DND-41 (cell line): ENCODE measurements around the gene ADCK1.

Experiments
- EZH2 ChIP-seq: IDR thresholded peaks from 3 replicates; pipeline ENCODE4 v1.6.1; 2012; ENCODE audit warnings: borderline replicate concordance, low read depth, mild to moderate bottlenecking, moderate library complexity, low read length, inconsistent platforms; ENCODE audit not compliant: severe bottlenecking
- TF ChIP-seq, protein P1 (sequence below): IDR thresholded peaks from 2 replicates; pipeline ENCODE4 v1.5.1; 2012; ENCODE audit warnings: borderline replicate concordance, low read length, moderate library complexity, mild to moderate bottlenecking; ENCODE audit not compliant: poor library complexity, severe bottlenecking; ENCODE audit errors: extremely low read depth

DNA sequence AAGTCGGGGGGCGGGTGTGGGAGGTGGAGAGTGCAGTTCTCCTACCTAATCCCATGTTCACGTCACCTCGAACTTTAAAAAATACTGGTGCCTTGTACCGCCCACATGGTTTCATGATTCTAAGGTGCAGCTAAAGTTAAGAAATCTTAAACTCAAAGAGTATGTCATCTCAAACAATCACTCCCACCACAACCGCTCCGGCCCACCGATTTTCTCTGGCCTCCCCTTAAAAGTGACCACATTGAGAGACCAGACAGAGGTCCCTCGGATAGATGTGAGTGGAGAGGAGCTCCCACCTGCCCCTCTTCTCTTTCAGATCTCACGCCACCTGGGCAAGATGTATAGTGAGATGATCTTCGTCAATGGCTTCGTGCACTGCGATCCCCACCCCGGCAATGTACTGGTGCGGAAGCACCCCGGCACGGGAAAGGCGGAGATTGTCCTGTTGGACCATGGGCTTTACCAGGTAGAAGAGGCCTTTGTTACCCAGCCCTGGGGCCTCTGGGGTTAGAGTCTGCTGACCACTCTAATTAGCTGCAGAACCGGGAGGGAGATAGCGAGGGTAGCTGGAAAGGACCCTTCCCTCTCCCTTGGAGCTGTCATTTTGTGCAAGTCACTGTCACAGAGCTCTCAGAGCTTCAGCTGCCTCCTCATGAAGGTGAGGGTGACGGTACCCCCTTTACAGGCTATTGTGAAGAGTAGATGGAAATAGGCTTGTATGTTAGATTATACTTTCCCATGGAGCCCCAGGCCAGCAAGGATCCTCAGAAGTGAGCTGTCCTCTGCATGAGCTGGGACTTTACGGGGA, 124.4 kb downstream of the ADCK1 start:
- TF ChIP-seq, protein P1, sequence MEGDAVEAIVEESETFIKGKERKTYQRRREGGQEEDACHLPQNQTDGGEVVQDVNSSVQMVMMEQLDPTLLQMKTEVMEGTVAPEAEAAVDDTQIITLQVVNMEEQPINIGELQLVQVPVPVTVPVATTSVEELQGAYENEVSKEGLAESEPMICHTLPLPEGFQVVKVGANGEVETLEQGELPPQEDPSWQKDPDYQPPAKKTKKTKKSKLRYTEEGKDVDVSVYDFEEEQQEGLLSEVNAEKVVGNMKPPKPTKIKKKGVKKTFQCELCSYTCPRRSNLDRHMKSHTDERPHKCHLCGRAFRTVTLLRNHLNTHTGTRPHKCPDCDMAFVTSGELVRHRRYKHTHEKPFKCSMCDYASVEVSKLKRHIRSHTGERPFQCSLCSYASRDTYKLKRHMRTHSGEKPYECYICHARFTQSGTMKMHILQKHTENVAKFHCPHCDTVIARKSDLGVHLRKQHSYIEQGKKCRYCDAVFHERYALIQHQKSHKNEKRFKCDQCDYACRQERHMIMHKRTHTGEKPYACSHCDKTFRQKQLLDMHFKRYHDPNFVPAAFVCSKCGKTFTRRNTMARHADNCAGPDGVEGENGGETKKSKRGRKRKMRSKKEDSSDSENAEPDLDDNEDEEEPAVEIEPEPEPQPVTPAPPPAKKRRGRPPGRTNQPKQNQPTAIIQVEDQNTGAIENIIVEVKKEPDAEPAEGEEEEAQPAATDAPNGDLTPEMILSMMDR = no peak
- TF ChIP-seq EZH2 = no peak
